HG03378 (cell line): ENCODE data around the gene BLTP3B.

Experiments used
- ATAC-seq: cut with Tn5 transposase; IDR thresholded peaks from one replicate; pipeline ENCODE4 v1.9.1; 2021; ENCODE audit warnings: mild to moderate bottlenecking, moderate library complexity; ENCODE audit not compliant: unreplicated experiment

The BLTP3B gene

DNA sequence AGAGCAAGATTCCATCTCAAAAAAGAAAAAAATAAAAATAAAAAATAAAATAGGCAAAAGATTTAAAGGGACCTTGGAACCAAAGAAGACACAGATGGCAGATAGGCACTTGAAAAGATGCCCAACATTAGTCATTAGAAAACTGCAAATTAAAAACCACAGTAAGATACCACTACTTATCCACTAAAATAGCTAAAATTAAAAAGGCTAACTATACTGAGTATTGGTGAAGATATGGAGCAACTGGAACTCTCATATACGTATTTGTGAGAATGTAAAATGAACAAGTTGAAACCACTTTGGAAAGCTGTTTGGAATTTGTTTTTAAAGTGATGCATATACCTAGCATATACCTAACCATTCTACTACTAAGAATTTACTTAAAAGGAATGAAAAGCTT is 22.3 kb downstream of the BLTP3B start:
- ATAC-seq = no peak

DNA sequence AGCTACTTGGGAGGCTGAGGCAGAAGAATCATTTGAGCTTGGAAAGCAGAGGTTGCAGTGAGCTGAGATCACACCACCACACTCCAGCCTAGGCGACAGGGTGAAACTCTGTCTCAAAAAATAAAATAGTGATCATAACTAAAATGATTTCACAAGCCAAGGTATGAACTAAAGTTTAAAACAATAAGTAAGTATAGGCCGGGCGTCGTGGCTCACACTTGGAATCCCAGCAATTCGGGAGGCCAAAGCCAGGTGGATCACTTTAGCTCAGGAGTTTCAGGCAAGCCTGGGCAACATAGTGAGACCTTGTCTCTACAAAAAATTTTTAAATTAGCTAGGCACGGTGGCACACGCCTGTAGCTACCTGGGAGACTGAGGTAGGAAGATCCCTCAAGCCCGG is 27.4 kb downstream of the BLTP3B start:
- ATAC-seq = no peak

DNA sequence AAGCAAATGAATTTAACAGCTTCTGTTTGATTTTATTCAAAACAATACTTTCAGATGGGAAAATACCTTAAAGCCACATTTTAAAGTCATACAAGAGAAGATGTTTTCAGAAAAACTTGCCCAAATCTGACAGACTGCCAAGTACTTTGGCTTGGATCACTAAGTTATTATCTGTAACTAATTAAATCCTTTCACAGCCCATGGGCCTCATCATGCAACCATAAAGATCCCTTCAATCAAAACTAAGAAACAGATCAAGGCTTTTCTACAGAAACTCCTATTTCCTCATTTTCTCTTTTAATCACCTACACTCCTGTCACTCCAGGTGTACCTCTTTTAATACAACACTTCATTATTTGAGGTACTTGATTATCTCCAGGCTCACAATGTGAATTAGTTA is 28.1 kb downstream of the BLTP3B start:
- no peak for ATAC-seq

DNA sequence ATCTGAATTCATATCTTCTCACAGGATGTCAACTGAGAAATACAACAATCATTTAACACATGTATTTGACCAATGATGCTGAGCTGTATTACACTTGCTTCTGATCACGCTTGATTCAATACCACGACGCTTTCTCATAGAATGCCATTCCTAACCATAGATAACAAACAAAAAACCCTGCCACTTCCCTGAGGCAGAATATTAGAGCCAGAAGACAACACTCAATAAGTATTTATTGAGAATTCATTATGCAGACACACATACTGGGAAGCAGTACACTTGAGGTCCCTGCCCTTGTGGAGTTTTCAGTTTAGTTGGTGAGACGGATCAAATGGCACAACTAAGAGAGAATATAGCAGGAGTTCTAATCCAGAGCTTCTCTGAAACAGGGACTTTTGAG is 32.4 kb downstream of the BLTP3B start:
- no peak for ATAC-seq

DNA sequence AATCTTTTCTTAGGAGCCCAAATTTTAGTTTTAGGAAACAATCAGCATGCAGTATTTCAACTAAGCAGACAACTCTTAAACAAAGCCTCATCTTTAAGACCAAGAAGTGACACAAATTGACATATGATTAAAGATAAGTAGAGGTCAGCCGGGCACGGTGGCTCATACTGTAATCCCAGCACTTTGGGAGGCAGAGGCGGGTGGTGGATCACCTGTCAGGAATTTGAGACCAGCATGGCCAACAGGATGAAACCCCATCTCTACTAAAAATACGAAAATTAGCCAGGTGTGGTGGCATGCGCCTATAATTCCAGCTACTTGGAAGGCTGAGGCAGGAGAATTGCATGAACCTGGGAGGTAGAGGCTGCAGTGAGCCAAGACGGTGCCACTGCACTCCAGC is 35.8 kb downstream of the BLTP3B start:
- ATAC-seq = no peak

DNA sequence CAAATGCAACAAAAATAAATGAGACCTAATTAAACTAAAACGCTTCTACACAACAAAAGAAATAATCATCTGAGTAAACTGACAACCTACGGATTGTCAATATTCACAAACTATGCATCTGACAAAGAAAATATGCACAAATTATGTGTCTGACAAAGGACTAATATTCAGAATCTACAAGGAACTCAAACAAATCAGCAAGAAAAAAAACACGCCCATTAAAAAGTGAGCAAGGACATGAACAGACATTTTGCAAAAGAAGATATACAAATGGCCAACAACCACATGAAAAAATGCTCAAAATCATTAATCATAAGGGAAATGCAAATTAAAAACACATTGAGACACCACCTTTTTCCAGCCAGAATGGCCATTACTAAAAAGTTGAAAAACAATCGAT is 37.0 kb downstream of the BLTP3B start:
- no peak for ATAC-seq

DNA sequence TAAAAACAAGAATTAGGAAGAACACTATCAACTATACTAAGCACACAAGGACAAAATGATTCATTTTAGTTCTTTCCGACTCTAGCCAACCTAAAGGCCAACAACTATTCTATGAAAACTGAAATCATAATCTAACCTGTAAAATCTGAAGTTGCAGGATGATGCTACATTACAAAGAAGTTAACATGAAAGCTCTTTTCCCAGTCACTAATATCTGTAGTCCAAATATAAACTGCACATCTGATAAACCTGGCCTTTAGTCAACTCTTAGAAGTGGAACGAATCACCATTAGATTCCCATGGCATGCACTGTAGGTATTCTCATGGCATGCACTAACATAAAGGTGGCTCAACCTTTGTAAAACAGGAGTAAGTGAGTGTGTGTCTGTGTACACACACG is 41.7 kb downstream of the BLTP3B start:
- ATAC-seq = no peak
